Mesendoderm (in vitro differentiated cells): ENCODE data around the gene NDUFA13.

Experiments
- DNase-seq: peaks from one replicate; pipeline ENCODE4 v3.0.0; 2013
- H2AK5ac ChIP-seq: 2 replicates; pipeline ENCODE4 v1.6.1; 2013; ENCODE audit warnings: low read length, inconsistent platforms
- H2BK120ac ChIP-seq: 2 replicates; pipeline ENCODE4 v1.6.1; 2013; ENCODE audit warnings: low read depth, mild to moderate bottlenecking, low read length, moderate library complexity, mixed read lengths
- H2BK15ac ChIP-seq: replicated peaks from 2 replicates; pipeline ENCODE4 v1.6.1; 2013; ENCODE audit warnings: low read depth, mild to moderate bottlenecking, moderate library complexity
- H2BK5ac ChIP-seq: 2 replicates; pipeline ENCODE4 v1.6.1; 2013; ENCODE audit warnings: low read length, inconsistent platforms
- H3K18ac ChIP-seq: 2 replicates; pipeline ENCODE4 v1.6.1; 2013; ENCODE audit warnings: mild to moderate bottlenecking, low read length, mixed read lengths
- H3K23ac ChIP-seq: one replicate; pipeline ENCODE4 v1.6.1; 2013; ENCODE audit warnings: low read length
- H3K27ac ChIP-seq: 2 replicates; pipeline ENCODE4 v1.5.1; 2013; ENCODE audit warnings: low read depth, mild to moderate bottlenecking, inconsistent platforms, low read length, moderate library complexity
- H3K27me3 ChIP-seq: 2 replicates; pipeline ENCODE4 v1.6.1; 2013; ENCODE audit warnings: low read length, control low read depth, mild to moderate bottlenecking, inconsistent platforms; ENCODE audit not compliant: insufficient read depth, poor library complexity
- H3K36me3 ChIP-seq: 2 replicates; pipeline ENCODE4 v1.6.1; 2013; ENCODE audit warnings: low read length, inconsistent platforms; ENCODE audit not compliant: control insufficient read depth, insufficient read depth
- H3K4ac ChIP-seq: one replicate; pipeline ENCODE4 v1.6.1; 2013; ENCODE audit warnings: low read depth, mild to moderate bottlenecking, low read length, moderate library complexity
- H3K4me1 ChIP-seq: 2 replicates; pipeline ENCODE4 v1.6.1; 2013; ENCODE audit warnings: low read depth, low read length, inconsistent platforms; ENCODE audit not compliant: control insufficient read depth
- H3K4me2 ChIP-seq: 2 replicates; pipeline ENCODE4 v1.6.1; 2013; ENCODE audit warnings: low read length
- H3K4me3 ChIP-seq: 2 replicates; pipeline ENCODE4 v1.5.1; 2013; ENCODE audit warnings: mild to moderate bottlenecking, low read length
- H3K56ac ChIP-seq: one replicate; pipeline ENCODE4 v1.6.1; 2013; ENCODE audit warnings: low read length
- H3K79me1 ChIP-seq: 2 replicates; pipeline ENCODE4 v1.6.1; 2013; ENCODE audit warnings: low read length, inconsistent platforms
- H3K79me2 ChIP-seq: 2 replicates; pipeline ENCODE4 v1.6.1; 2013; ENCODE audit warnings: mild to moderate bottlenecking, low read length; ENCODE audit not compliant: control insufficient read depth, insufficient read depth
- H3K9ac ChIP-seq: 2 replicates; pipeline ENCODE4 v1.6.1; 2013; ENCODE audit warnings: low read length, inconsistent platforms
- H4K5ac ChIP-seq: one replicate; pipeline ENCODE4 v1.6.1; 2013; ENCODE audit warnings: low read length
- H4K8ac ChIP-seq: one replicate; pipeline ENCODE4 v1.6.1; 2013; ENCODE audit warnings: low read depth, mild to moderate bottlenecking, control low read depth, low read length, moderate library complexity
- WGBS: extraction: QIAGEN DNeasy Blood & Tissue Kit; methylation state at CpG from one replicate; pipeline ENCODE4 v1.1.7; 2013; ENCODE audit warnings: low lambda C conversion rate, missing lambda C conversion rate; ENCODE audit not compliant: insufficient coverage; ENCODE audit errors: extremely low coverage; 5-methylcytosine and 5-hydroxymethylcytosine counted together

The NDUFA13 gene

GRCh38 chr19:19493841-19494546, 22.0 kb upstream of the NDUFA13 start:
- Histone ChIP-seq H3K27ac (no peak overlapping the region), H3K4me3 (no peak overlapping the region), H2BK15ac (no peak overlapping the region), H3K79me1 (peaks cover 40% of the 10 kb centered on the region), H3K27me3 (no peaks in the 10 kb centered on the region), H3K4ac (no peak overlapping the region), H2AK5ac (no peak overlapping the region), H3K79me2 (peaks cover 28% of the 10 kb centered on the region), H3K36me3 (peaks cover 16% of the 10 kb centered on the region), H3K9ac (no peak overlapping the region), H2BK120ac (no peak overlapping the region), H3K18ac (no peak overlapping the region), H4K8ac (no peak overlapping the region), H2BK5ac (no peak overlapping the region), H3K4me1 (peaks cover 10% of the 10 kb centered on the region), H3K56ac (no peak overlapping the region), H4K5ac (no peak overlapping the region), H3K4me2 (no peak overlapping the region), H3K23ac (no peak overlapping the region)
- WGBS: no CpG with 5 or more reads among the region's 15 CpGs
- DNase-seq: no peak

GRCh38 chr19:19495614-19496603, 20.1 kb upstream of the NDUFA13 start:
- Histone ChIP-seq H3K23ac (no peak overlapping the region), H3K4me3 (no peak overlapping the region), H4K8ac (no peak overlapping the region), H3K18ac (no peak overlapping the region), H3K79me1 (peaks cover 34% of the 10 kb centered on the region), H2AK5ac (no peak overlapping the region), H2BK15ac (no peak overlapping the region), H3K27ac (no peak overlapping the region), H3K4me2 (no peak overlapping the region), H3K4ac (no peak overlapping the region), H3K56ac (no peak overlapping the region), H3K79me2 (peaks cover 20% of the 10 kb centered on the region), H3K4me1 (no peaks in the 10 kb centered on the region), H3K36me3 (peaks cover 20% of the 10 kb centered on the region), H3K9ac (no peak overlapping the region), H2BK120ac (no peak overlapping the region), H3K27me3 (no peaks in the 10 kb centered on the region), H2BK5ac (no peak overlapping the region), H4K5ac (no peak overlapping the region)
- DNase-seq: no peak
- no CpG with 5 or more reads among the region's 30 CpGs for WGBS

- Histone ChIP-seq H3K36me3 (peaks cover 29% of the 10 kb centered on the region), H4K8ac (no peak overlapping the region), H2BK120ac (no peak overlapping the region), H3K9ac (no peak overlapping the region), H3K27ac (no peak overlapping the region), H3K27me3 (no peaks in the 10 kb centered on the region), H2BK15ac (no peak overlapping the region), H3K4me3 (no peak overlapping the region), H3K18ac (no peak overlapping the region), H3K4ac (no peak overlapping the region), H3K79me1 (peaks cover 17% of the 10 kb centered on the region), H2AK5ac (no peak overlapping the region), H2BK5ac (no peak overlapping the region), H3K56ac (no peak overlapping the region), H3K4me2 (no peak overlapping the region), H3K4me1 (no peaks in the 10 kb centered on the region), H3K79me2 (peaks cover 7% of the 10 kb centered on the region), H3K23ac (no peak overlapping the region), H4K5ac (no peak overlapping the region)
- WGBS: no CpG with 5 or more reads among the region's 33 CpGs
- no peak for DNase-seq
Observed at GRCh38 chr19:19498255-19498991, 17.6 kb upstream of the NDUFA13 start.

GRCh38 chr19:19499272-19499995, 16.6 kb upstream of the NDUFA13 start:
- Histone ChIP-seq H3K4me2 (no peak overlapping the region), H3K4me1 (no peaks in the 10 kb centered on the region), H3K79me1 (peaks cover 11% of the 10 kb centered on the region), H4K5ac (no peak overlapping the region), H3K27ac (no peak overlapping the region), H2AK5ac (no peak overlapping the region), H3K4ac (no peak overlapping the region), H4K8ac (no peak overlapping the region), H3K4me3 (no peak overlapping the region), H2BK15ac (no peak overlapping the region), H3K36me3 (peaks cover 28% of the 10 kb centered on the region), H3K79me2 (peaks cover 2% of the 10 kb centered on the region), H3K27me3 (no peaks in the 10 kb centered on the region), H2BK120ac (no peak overlapping the region), H3K56ac (no peak overlapping the region), H2BK5ac (no peak overlapping the region), H3K9ac (no peak overlapping the region), H3K18ac (no peak overlapping the region), H3K23ac (no peak overlapping the region)
- WGBS: no CpG with 5 or more reads among the region's 18 CpGs
- DNase-seq: no peak

- H3K56ac ChIP-seq: no peak overlapping the region
- H3K4me1 ChIP-seq: no peaks in the 10 kb centered on the region
- H2BK15ac ChIP-seq: no peak overlapping the region
- no peak overlapping the region for H4K8ac ChIP-seq
- H2BK120ac ChIP-seq: no peak overlapping the region
- H3K27ac ChIP-seq: no peak overlapping the region
- no peak for DNase-seq
- peaks cover 30% of the 10 kb centered on the region for H3K36me3 ChIP-seq
- H3K4me3 ChIP-seq: no peak overlapping the region
- no peak overlapping the region for H2BK5ac ChIP-seq
- H3K27me3 ChIP-seq: no peaks in the 10 kb centered on the region
- H2AK5ac ChIP-seq: no peak overlapping the region
- H3K9ac ChIP-seq: no peak overlapping the region
- H3K79me2 ChIP-seq: no peaks in the 10 kb centered on the region
- H3K4ac ChIP-seq: no peak overlapping the region
- no peak overlapping the region for H3K23ac ChIP-seq
- peaks cover 6% of the 10 kb centered on the region for H3K79me1 ChIP-seq
- no peak overlapping the region for H3K18ac ChIP-seq
- no peak overlapping the region for H4K5ac ChIP-seq
- no CpG with 5 or more reads among the region's 34 CpGs for WGBS
- no peak overlapping the region for H3K4me2 ChIP-seq
Observed at GRCh38 chr19:19500975-19501644, 14.9 kb upstream of the NDUFA13 start.
